Progenitor cell of endocrine pancreas (in vitro differentiated cells): ENCODE data around the gene CAND2. TPM values are rescaled to one million over a fixed set of nuclear protein-coding genes. Genes with fewer than 3 reads are reported as not detected.

Experiments
- DNase-seq: peaks from one replicate; pipeline ENCODE4 v3.0.0; 2021; ENCODE audit warnings: low spot score; ENCODE audit not compliant: unreplicated experiment
- H3K27ac Mint-ChIP-seq: 2 replicates; pipeline ENCODE4 v1.8.0; 2021; ENCODE audit warnings: mild to moderate bottlenecking, moderate library complexity, mixed read lengths
- H3K27me3 Mint-ChIP-seq: 2 replicates; pipeline ENCODE4 v1.8.0; 2021; ENCODE audit warnings: mixed read lengths
- H3K36me3 Mint-ChIP-seq: 2 replicates; pipeline ENCODE4 v1.8.0; 2022; ENCODE audit warnings: mixed read lengths; ENCODE audit not compliant: insufficient read depth
- H3K4me1 Mint-ChIP-seq: 2 replicates; pipeline ENCODE4 v1.8.0; 2021; ENCODE audit warnings: low read depth, mixed read lengths
- H3K4me3 Mint-ChIP-seq: 2 replicates; pipeline ENCODE4 v1.8.0; 2021; ENCODE audit warnings: low read depth, mild to moderate bottlenecking, moderate library complexity, mixed read lengths
- H3K9me3 Mint-ChIP-seq: 2 replicates; pipeline ENCODE4 v1.8.0; 2021; ENCODE audit warnings: low read depth, mixed read lengths
- total RNA-seq: library from RNA; stranded (reverse); gene quantifications from 2 replicates; pipeline ENCODE4 v1.2.1, GENCODE V29; 2021
- TF ChIP-seq, protein P1 (sequence below): fragments of 200-600 bp; sonication (generic); IDR thresholded peaks from one replicate; pipeline ENCODE4 v1.5.0; 2021; ENCODE audit warnings: antibody characterized with exemption, mild to moderate bottlenecking; ENCODE audit not compliant: unreplicated experiment

Gene CAND2
- total RNA-seq, 1 donor from 2014 or later: 11.0 TPM

DNA sequence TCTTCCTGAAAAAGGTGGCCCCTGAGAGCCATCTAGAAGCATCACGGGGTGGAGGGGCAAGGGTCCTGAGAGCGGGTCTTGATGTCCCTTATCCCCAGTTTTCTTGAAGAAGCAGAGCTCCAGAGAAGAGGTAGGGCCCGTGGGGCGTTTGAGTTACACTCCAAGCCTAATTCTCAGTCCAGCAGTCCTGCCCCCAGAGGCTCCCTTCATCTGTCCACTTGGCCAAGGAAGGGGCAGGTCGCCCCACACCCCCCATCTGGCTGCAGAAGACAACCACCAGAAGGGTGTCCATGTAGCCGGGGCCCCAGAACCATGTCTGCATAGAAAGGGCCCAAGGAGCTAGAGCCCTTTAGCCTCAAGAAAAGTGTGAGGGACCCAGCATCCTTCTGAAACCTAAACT lies 70.4 kb downstream of the CAND2 start:
- peaks cover 21% of the 10 kb centered on the region for H3K27me3 Mint-ChIP-seq
- H3K36me3 Mint-ChIP-seq: peaks cover 2% of the 10 kb centered on the region
- no peak for DNase-seq
- H3K27ac Mint-ChIP-seq: no peak overlapping the region
- TF ChIP-seq, protein P1, sequence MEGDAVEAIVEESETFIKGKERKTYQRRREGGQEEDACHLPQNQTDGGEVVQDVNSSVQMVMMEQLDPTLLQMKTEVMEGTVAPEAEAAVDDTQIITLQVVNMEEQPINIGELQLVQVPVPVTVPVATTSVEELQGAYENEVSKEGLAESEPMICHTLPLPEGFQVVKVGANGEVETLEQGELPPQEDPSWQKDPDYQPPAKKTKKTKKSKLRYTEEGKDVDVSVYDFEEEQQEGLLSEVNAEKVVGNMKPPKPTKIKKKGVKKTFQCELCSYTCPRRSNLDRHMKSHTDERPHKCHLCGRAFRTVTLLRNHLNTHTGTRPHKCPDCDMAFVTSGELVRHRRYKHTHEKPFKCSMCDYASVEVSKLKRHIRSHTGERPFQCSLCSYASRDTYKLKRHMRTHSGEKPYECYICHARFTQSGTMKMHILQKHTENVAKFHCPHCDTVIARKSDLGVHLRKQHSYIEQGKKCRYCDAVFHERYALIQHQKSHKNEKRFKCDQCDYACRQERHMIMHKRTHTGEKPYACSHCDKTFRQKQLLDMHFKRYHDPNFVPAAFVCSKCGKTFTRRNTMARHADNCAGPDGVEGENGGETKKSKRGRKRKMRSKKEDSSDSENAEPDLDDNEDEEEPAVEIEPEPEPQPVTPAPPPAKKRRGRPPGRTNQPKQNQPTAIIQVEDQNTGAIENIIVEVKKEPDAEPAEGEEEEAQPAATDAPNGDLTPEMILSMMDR: no peak
- no peak overlapping the region for H3K4me3 Mint-ChIP-seq
- peaks cover 5% of the 10 kb centered on the region for H3K9me3 Mint-ChIP-seq
- peaks cover 10% of the 10 kb centered on the region for H3K4me1 Mint-ChIP-seq

DNA sequence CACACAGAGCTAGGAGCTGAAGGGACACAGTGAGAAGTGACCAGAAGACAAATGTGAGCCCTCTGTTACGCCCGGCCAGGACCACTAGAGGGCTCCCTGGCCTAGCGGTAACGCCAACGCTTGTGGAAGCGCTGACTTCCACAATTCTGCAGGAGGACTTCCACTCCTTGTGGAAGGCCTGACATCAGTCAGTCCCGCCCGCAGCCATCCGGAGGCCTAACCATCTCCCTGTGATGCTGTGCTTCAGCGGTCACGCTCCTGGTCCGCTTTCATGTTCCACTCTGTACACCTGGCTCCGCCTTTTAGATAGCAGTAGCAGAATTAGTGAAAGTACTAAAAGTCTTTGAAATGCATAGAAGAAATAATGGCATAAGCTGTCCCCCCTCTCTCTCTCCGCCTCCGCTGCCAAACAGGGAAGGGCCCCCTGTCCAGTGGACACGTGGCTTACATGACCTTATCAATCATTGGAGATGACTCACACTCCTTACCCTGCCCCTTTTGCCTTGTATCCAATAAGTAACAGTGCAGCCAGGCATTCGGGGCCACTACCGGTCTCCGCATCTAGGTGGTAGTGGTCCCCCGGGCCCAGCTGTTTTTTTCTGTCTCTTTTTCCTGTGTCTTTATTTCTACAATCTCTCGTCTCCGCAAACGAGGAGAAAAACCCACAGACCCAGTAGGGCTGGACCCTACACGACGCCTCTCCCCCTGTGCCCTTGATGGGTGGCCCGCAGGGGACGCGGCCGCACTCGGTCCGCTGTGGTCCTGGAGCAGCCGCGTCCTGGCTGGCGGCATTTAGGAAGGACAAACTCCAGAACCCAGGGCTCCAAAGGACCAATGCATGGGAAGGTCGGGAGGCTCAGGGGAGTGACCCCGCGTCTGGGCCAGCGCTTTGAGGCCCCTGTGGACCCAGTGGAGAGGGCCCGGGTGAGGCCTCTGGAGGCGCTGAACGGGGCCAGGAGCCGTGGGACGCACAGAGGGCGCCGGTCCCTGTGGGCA lies 71.9 kb downstream of the CAND2 start:
- TF ChIP-seq, protein P1: peak; percentile 93
- Mint-ChIP-seq H3K4me3 (peak overlapping the region; percentile 77), H3K4me1 (peaks cover 10% of the 10 kb centered on the region), H3K27ac (peak overlapping the region; percentile 75), H3K27me3 (peaks cover 22% of the 10 kb centered on the region), H3K9me3 (peaks cover 5% of the 10 kb centered on the region), H3K36me3 (peaks cover 2% of the 10 kb centered on the region)
- peak; percentile 73 for DNase-seq

DNA sequence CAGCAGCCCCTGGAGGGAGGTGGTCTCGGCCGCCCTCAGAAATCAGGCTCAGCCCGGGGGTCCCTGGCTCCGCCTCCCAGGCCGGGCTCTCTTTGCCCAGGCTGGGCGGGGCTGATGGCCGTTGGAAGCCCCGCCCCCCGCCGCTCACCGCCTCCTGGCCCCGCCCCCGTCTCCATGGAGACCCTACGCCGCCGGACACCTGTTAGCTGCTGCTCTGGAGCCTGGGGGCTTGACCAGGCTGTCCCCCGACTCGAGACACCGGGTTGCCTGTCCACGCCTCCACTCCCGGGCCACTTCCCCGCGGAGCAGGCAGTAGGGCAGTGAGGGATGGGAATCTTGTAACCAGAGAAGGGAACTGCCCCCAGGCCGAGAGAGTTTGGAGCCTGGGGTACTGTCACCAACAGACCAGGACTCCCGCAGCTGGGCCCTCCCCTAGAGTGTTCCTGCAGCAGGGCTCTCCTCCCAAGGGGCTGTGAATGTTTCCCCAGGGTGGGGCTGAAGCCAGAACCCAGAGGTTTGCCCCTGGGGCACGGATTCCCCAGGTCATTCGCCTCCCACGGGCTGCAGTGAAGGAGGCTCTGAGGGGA lies 72.6 kb downstream of the CAND2 start:
- H3K4me3 Mint-ChIP-seq: peak overlapping the region; percentile 77
- H3K9me3 Mint-ChIP-seq: peaks cover 5% of the 10 kb centered on the region
- peaks cover 10% of the 10 kb centered on the region for H3K4me1 Mint-ChIP-seq
- TF ChIP-seq, protein P1: no peak
- H3K27me3 Mint-ChIP-seq: peaks cover 22% of the 10 kb centered on the region
- H3K36me3 Mint-ChIP-seq: peaks cover 2% of the 10 kb centered on the region
- peak; percentile 72 for DNase-seq
- H3K27ac Mint-ChIP-seq: no peak overlapping the region

DNA sequence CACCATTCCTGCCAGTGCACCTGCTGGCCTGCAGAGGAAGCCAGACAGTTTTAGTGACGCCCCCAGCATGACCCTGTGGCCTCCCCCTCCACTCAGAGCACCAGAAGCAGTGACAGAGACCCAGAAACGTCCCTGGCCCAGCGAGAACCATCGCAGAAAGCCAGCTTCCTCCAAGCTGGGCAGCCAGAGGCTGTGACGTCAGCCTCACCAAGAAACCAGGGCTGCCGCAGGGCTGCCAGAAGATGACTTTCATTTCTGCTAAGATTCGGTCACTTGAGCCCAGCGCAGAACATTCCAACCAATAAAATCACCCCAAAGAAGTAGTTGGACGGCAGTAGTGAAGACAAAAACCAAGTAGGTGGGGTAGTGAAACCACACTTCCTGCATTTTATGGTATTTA lies 74.5 kb downstream of the CAND2 start:
- Mint-ChIP-seq H3K36me3 (no peaks in the 10 kb centered on the region), H3K4me3 (no peak overlapping the region), H3K27ac (peak overlapping the region; percentile 63), H3K27me3 (peaks cover 22% of the 10 kb centered on the region), H3K4me1 (peaks cover 9% of the 10 kb centered on the region), H3K9me3 (no peaks in the 10 kb centered on the region)
- no peak for DNase-seq
- TF ChIP-seq, protein P1: no peak

DNA sequence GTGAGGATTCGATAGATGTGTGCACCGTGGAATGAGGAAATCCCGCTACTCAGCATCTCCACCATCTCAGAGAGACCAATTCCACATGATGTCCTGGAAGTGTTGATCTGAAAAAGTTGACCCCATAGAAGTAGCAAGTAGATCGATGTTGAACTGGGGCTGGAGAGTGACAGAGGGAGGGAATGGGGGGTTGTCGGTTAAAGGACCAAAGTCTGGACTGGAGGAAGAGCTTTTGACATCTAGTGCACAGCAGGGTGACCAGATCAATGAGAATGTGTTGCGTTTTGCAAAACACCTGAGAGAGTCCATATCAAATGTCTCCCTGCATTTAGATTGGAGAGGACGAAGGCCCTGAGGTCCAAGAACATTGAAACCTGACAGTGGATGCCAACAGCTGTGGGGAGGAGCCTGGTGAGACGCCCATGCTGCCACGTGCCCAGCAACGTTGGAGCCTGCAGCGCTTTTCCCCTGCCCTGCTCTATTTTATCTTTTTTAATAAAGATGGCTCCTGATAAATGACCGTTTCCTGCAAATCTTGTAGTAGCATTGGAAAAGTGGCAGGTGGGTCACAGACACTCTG lies 75.0 kb downstream of the CAND2 start:
- peaks cover 22% of the 10 kb centered on the region for H3K27me3 Mint-ChIP-seq
- H3K9me3 Mint-ChIP-seq: no peaks in the 10 kb centered on the region
- DNase-seq: no peak
- H3K4me1 Mint-ChIP-seq: peaks cover 10% of the 10 kb centered on the region
- H3K4me3 Mint-ChIP-seq: no peak overlapping the region
- H3K36me3 Mint-ChIP-seq: no peaks in the 10 kb centered on the region
- TF ChIP-seq, protein P1: no peak
- H3K27ac Mint-ChIP-seq: no peak overlapping the region
